Lower leg skin (tissue), 3 donors: ENCODE data around the gene CDKL5.

Source experiments
- POLR2A ChIP-seq, 2 donors: fragments of 450-650 bp; IDR thresholded peaks; one replicate each; pipeline ENCODE4 v1.6.1; 2016 to 2017; ENCODE audit warnings: antibody characterized with exemption in 2 of 2, mild to moderate bottlenecking in 1 of 2, moderate library complexity in 1 of 2
- TF ChIP-seq, protein P1 (sequence below), 3 donors: fragments of 450-650 bp; IDR thresholded peaks; one replicate each; pipeline ENCODE4 v1.5.1; 2016; ENCODE audit warnings: antibody characterized with exemption in 3 of 3, mild to moderate bottlenecking in 3 of 3, moderate library complexity in 2 of 3

GRCh38 chrX:18457000-18457399 lies 31.6 kb downstream of the CDKL5 start:
- TF ChIP-seq POLR2A (IDR thresholded peaks at IDR 0.05) = no peak
- TF ChIP-seq, protein P1, sequence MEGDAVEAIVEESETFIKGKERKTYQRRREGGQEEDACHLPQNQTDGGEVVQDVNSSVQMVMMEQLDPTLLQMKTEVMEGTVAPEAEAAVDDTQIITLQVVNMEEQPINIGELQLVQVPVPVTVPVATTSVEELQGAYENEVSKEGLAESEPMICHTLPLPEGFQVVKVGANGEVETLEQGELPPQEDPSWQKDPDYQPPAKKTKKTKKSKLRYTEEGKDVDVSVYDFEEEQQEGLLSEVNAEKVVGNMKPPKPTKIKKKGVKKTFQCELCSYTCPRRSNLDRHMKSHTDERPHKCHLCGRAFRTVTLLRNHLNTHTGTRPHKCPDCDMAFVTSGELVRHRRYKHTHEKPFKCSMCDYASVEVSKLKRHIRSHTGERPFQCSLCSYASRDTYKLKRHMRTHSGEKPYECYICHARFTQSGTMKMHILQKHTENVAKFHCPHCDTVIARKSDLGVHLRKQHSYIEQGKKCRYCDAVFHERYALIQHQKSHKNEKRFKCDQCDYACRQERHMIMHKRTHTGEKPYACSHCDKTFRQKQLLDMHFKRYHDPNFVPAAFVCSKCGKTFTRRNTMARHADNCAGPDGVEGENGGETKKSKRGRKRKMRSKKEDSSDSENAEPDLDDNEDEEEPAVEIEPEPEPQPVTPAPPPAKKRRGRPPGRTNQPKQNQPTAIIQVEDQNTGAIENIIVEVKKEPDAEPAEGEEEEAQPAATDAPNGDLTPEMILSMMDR (IDR thresholded peaks at IDR 0.05) = no peak
